GM23338 (cell line): Measurements from ENCODE around the gene EEF1G. TPM values are rescaled to one million over a fixed set of nuclear protein-coding genes. Genes with fewer than 3 reads are reported as not detected.

ENCODE experiments used
- ATAC-seq: fragments of 200-7000 bp; cut with Tn5 transposase; 3 replicates; pipeline ENCODE4 v1.9.1; 2020
- DNase-seq: peaks from one replicate; pipeline ENCODE4 v3.0.0-alpha.2; 2015; ENCODE audit warnings: low spot score
- H2AFZ ChIP-seq: fragments of 200-600 bp; sonication (generic); 2 replicates; pipeline ENCODE4 v1.8.0; 2016; ENCODE audit warnings: antibody characterized with exemption, mild to moderate bottlenecking, moderate library complexity
- H3F3A ChIP-seq: fragments of 200-600 bp; sonication (generic); replicated peaks from 2 replicates; pipeline ENCODE4 v1.8.0; 2017; ENCODE audit warnings: antibody characterized with exemption, mixed run types, low read depth
- H3K27ac ChIP-seq: fragments of 200-600 bp; sonication (generic); 2 replicates; pipeline ENCODE4 v1.6.1; 2016; ENCODE audit warnings: low read depth
- H3K27me3 ChIP-seq: fragments of 200-600 bp; sonication (generic); 2 replicates; pipeline ENCODE4 v1.8.0; 2016; ENCODE audit warnings: mild to moderate bottlenecking, mixed run types, moderate library complexity; ENCODE audit not compliant: insufficient read depth
- H3K36me3 ChIP-seq: fragments of 200-600 bp; sonication (generic); 2 replicates; pipeline ENCODE4 v1.8.0; 2016; ENCODE audit warnings: mild to moderate bottlenecking; ENCODE audit not compliant: insufficient read depth
- H3K4me1 ChIP-seq: fragments of 200-600 bp; sonication (generic); 2 replicates; pipeline ENCODE4 v1.8.0; 2016; ENCODE audit warnings: mild to moderate bottlenecking, moderate library complexity; ENCODE audit not compliant: insufficient read depth
- H3K4me2 ChIP-seq: fragments of 200-600 bp; sonication (generic); 2 replicates; pipeline ENCODE4 v1.7.1; 2017; ENCODE audit warnings: mixed run types
- H3K4me3 ChIP-seq: fragments of 200-600 bp; sonication (generic); 2 replicates; pipeline ENCODE4 v1.6.1; 2016; ENCODE audit warnings: mixed run types
- H3K79me2 ChIP-seq: fragments of 200-600 bp; sonication (generic); replicated peaks from 2 replicates; pipeline ENCODE4 v1.8.0; 2017; ENCODE audit warnings: mild to moderate bottlenecking; ENCODE audit not compliant: insufficient read depth
- H3K9me2 ChIP-seq: fragments of 200-600 bp; sonication (generic); 2 replicates; pipeline ENCODE4 v1.8.0; 2017; ENCODE audit not compliant: insufficient read depth
- H4K20me1 ChIP-seq: fragments of 200-600 bp; sonication (generic); replicated peaks from 2 replicates; pipeline ENCODE4 v1.8.0; 2017; ENCODE audit warnings: mild to moderate bottlenecking; ENCODE audit not compliant: insufficient read depth
- H3K27ac Mint-ChIP-seq: 2 replicates; pipeline ENCODE4 v1.8.0; 2020; ENCODE audit warnings: inconsistent platforms, mild to moderate bottlenecking, moderate library complexity, mixed read lengths
- H3K27me3 Mint-ChIP-seq: 3 replicates; pipeline ENCODE4 v1.8.0; 2022; ENCODE audit warnings: low read depth, mild to moderate bottlenecking, moderate library complexity, mixed read lengths, inconsistent platforms; ENCODE audit not compliant: insufficient read depth, poor library complexity
- H3K36me3 Mint-ChIP-seq: 3 replicates; pipeline ENCODE4 v1.8.0; 2021; ENCODE audit warnings: low read depth, mild to moderate bottlenecking, inconsistent platforms, moderate library complexity, mixed read lengths
- H3K4me1 Mint-ChIP-seq: 3 replicates; pipeline ENCODE4 v1.8.0; 2020; ENCODE audit warnings: mild to moderate bottlenecking, inconsistent platforms, mixed read lengths
- H3K4me3 Mint-ChIP-seq: 3 replicates; pipeline ENCODE4 v1.8.0; 2021; ENCODE audit warnings: moderate library complexity, mild to moderate bottlenecking, inconsistent platforms, mixed read lengths
- H3K9me3 Mint-ChIP-seq: 3 replicates; pipeline ENCODE4 v1.8.0; 2020; ENCODE audit warnings: moderate library complexity, mild to moderate bottlenecking, inconsistent platforms, mixed read lengths
- CREB1 ChIP-seq: fragments of 250-450 bp; sonication (Bioruptor Pico); IDR thresholded peaks from 2 replicates; pipeline ENCODE4 v1.5.0; 2020; ENCODE audit warnings: low read depth, mild to moderate bottlenecking, moderate library complexity
- EZH2 ChIP-seq: fragments of 200-600 bp; sonication (generic); IDR thresholded peaks from one replicate; pipeline ENCODE4 v1.8.0; 2017; ENCODE audit warnings: antibody characterized with exemption, mild to moderate bottlenecking, low read depth; ENCODE audit not compliant: unreplicated experiment
- EZH2phosphoT487 ChIP-seq: fragments of 200-600 bp; sonication (generic); IDR thresholded peaks from one replicate; pipeline ENCODE4 v1.8.1; 2018; ENCODE audit warnings: antibody characterized with exemption; ENCODE audit not compliant: unreplicated experiment
- JUNB ChIP-seq: IDR thresholded peaks from one replicate; pipeline ENCODE4 v1.6.1; 2016; ENCODE audit warnings: antibody characterized with exemption; ENCODE audit not compliant: unreplicated experiment
- ZNF114 ChIP-seq: fragments of 250-450 bp; sonication (Bioruptor Pico); IDR thresholded peaks from 2 replicates; pipeline ENCODE4 v1.5.0; 2020; ENCODE audit warnings: mild to moderate bottlenecking, moderate library complexity
- ZNF331 ChIP-seq: fragments of 250-450 bp; sonication (Bioruptor Pico); IDR thresholded peaks from 2 replicates; pipeline ENCODE4 v1.5.0; 2020; ENCODE audit warnings: low read depth, mild to moderate bottlenecking, moderate library complexity
- polyA plus RNA-seq: library from polyadenylated mRNA; unstranded; fragments of >200 nt; fragmentation: Nextera tagmentation; extraction: Ambion mirVana; gene quantifications from 2 replicates; pipeline ENCODE4 v1.2.1, GENCODE V29; 2016
- total RNA-seq: library from RNA; depleted of rRNA; stranded (reverse); fragments of >200 nt; shearing (Covaris generic); gene quantifications from 2 replicates; pipeline ENCODE4 v1.2.3, GENCODE V29; 2014
- TF ChIP-seq, protein P1 (sequence below), 2 experiments: fragments of 200-600 bp in 1 of 2; sonication (generic) in 1 of 2; conservative IDR thresholded peaks; 2 replicates each; pipeline versions ENCODE4 v1.5.1 to v1.6.1; 2016 to 2017; ENCODE audit warnings: antibody characterized with exemption in 2 of 2, low read depth in 2 of 2, mild to moderate bottlenecking in 2 of 2, moderate library complexity in 1 of 2
- TF ChIP-seq, protein P2 (sequence below): IDR thresholded peaks from one replicate; pipeline ENCODE4 v1.6.1; 2018; ENCODE audit warnings: antibody characterized with exemption; ENCODE audit not compliant: unreplicated experiment

Gene EEF1G
- total and polyA plus RNA-seq, 2 experiments from 2014 or later, result 696 to 1,316 TPM

DNA sequence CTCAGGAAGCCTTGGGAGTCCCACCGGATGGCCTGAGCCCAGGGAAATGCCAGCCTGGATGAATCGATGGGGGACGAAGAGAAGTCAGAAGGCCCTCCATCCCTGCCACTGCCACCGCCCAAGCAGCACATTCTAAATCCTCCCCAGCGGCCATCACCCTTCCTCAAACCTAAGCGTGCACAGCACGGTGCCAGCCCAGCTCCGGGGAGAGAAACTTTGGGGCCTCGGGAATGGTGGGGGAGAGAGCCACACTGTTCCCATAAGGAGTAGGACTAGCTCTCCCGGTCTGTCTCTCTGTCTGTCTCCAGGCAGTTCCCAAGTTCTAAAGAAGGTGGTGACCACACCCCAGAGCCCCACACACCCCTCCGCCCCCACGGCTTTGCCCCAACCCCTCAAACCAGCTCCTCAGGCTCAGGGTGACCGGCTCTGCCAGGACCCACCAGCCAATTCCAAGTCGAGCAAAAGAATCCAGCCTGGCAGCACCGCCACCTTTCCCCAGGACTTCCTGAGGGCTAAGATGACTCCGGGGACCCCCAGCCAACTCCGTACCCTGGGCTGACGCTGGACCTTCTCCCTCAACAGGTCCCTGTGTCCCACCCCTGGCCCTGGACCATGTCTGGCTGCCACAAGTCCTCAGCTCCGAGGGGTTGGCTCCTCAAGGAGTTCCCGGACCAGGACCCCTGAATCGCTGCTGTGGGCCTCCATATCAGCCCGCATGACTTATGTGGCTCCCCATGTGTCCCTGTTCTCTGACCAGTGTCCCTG, 29.8 kb downstream of the EEF1G start:
- Mint-ChIP-seq H3K4me1 (peaks cover 54% of the 10 kb centered on the region), H3K9me3 (no peaks in the 10 kb centered on the region; the same call in 2 of the 3 replicates), H3K27me3 (peaks cover 68% of the 10 kb centered on the region), H3K27ac (no peak overlapping the region), H3K36me3 (no peaks in the 10 kb centered on the region), H3K4me3 (peak overlapping the region; percentile 83; the same call in 2 of the 3 replicates)
- H3K27ac ChIP-seq, result no peak overlapping the region
- H3K9me2 ChIP-seq, result no peaks in the 10 kb centered on the region
- H3K36me3 ChIP-seq, result no peaks in the 10 kb centered on the region
- H3K4me2 ChIP-seq, result peak overlapping the region; percentile 96
- TF ChIP-seq, protein P1, sequence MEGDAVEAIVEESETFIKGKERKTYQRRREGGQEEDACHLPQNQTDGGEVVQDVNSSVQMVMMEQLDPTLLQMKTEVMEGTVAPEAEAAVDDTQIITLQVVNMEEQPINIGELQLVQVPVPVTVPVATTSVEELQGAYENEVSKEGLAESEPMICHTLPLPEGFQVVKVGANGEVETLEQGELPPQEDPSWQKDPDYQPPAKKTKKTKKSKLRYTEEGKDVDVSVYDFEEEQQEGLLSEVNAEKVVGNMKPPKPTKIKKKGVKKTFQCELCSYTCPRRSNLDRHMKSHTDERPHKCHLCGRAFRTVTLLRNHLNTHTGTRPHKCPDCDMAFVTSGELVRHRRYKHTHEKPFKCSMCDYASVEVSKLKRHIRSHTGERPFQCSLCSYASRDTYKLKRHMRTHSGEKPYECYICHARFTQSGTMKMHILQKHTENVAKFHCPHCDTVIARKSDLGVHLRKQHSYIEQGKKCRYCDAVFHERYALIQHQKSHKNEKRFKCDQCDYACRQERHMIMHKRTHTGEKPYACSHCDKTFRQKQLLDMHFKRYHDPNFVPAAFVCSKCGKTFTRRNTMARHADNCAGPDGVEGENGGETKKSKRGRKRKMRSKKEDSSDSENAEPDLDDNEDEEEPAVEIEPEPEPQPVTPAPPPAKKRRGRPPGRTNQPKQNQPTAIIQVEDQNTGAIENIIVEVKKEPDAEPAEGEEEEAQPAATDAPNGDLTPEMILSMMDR (conservative IDR thresholded peaks at IDR 0.05; ENCODE audit: low read depth in 2 of 2), result no peak
- peak; percentile 25 for TF ChIP-seq EZH2
- peaks cover 38% of the 10 kb centered on the region; the same call in 1 of the 2 replicates for H3K4me1 ChIP-seq
- ATAC-seq (no peak), DNase-seq (no peak)
- H3K4me3 ChIP-seq, result peak overlapping the region; percentile 88
- H2AFZ ChIP-seq, result no peak overlapping the region
- H3K79me2 ChIP-seq, result no peaks in the 10 kb centered on the region
- H3K27me3 ChIP-seq, result peaks cover 77% of the 10 kb centered on the region
- no peaks in the 10 kb centered on the region for H4K20me1 ChIP-seq
- H3F3A ChIP-seq, result 0 out of 2 replicates have a peak, but pooled peaks cover 3% of the 10 kb centered on the region

DNA sequence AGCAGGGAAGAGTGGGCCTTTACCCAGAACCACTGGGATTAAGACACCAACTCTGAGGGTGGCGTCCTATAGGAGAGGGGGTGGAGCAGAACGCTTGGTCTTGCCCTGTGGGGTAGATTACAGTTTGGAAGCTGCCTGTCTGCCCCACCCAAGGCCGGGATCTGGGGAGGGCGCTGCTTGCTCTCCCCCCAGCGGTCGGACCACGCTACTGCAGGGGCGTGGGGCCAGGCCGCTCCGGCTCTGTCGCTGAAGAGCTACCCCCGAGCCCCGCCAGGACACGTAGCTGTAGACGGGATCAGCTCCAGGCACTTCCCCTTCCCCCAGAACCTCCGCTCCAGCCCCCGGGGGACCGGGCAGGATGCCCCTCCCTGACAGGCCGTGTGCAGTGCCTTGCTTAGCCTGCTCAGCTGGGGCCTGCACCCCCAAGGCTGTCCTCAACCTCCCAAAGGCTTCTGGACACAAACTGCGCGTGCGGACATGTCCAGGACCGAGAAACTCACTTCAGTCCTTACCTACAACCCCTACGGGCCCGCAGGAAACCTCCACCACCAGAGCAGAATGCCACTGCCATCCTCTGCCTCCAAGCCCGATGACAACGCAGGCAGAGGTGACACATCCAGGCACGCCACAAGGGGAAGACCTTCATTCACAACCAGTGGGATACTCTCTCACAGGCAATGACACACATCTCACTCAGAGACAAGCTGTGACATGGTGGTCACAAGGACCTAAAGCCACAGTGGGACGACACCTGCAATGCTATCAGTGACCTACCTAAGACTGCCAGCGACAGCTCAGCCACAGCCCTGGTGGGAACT, 30.7 kb downstream of the EEF1G start:
- Histone ChIP-seq H4K20me1 (no peaks in the 10 kb centered on the region), H3F3A (0 out of 2 replicates have a peak, but pooled peaks cover 3% of the 10 kb centered on the region), H3K27me3 (peaks cover 68% of the 10 kb centered on the region), H2AFZ (peak overlapping the region; percentile 98), H3K27ac (no peak overlapping the region), H3K79me2 (no peaks in the 10 kb centered on the region), H3K36me3 (no peaks in the 10 kb centered on the region), H3K9me2 (no peaks in the 10 kb centered on the region), H3K4me1 (peaks cover 38% of the 10 kb centered on the region; the same call in 1 of the 2 replicates), H3K4me2 (peak overlapping the region; percentile 88), H3K4me3 (peak overlapping the region; percentile 88)
- ATAC-seq, result peak; percentile 38
- Mint-ChIP-seq H3K27me3 (peaks cover 59% of the 10 kb centered on the region), H3K4me1 (peaks cover 56% of the 10 kb centered on the region), H3K27ac (no peak overlapping the region), H3K9me3 (no peaks in the 10 kb centered on the region; the same call in 2 of the 3 replicates), H3K36me3 (no peaks in the 10 kb centered on the region), H3K4me3 (peak overlapping the region; percentile 58)
- peak; percentile 86 for DNase-seq
- peak; percentile 61 for TF ChIP-seq EZH2
- TF ChIP-seq ZNF331 (CRISPR knock-in tag), result no peak
- no peak for TF ChIP-seq ZNF114 (CRISPR knock-in tag)
- TF ChIP-seq EZH2phosphoT487, result no peak
- TF ChIP-seq, protein P2, sequence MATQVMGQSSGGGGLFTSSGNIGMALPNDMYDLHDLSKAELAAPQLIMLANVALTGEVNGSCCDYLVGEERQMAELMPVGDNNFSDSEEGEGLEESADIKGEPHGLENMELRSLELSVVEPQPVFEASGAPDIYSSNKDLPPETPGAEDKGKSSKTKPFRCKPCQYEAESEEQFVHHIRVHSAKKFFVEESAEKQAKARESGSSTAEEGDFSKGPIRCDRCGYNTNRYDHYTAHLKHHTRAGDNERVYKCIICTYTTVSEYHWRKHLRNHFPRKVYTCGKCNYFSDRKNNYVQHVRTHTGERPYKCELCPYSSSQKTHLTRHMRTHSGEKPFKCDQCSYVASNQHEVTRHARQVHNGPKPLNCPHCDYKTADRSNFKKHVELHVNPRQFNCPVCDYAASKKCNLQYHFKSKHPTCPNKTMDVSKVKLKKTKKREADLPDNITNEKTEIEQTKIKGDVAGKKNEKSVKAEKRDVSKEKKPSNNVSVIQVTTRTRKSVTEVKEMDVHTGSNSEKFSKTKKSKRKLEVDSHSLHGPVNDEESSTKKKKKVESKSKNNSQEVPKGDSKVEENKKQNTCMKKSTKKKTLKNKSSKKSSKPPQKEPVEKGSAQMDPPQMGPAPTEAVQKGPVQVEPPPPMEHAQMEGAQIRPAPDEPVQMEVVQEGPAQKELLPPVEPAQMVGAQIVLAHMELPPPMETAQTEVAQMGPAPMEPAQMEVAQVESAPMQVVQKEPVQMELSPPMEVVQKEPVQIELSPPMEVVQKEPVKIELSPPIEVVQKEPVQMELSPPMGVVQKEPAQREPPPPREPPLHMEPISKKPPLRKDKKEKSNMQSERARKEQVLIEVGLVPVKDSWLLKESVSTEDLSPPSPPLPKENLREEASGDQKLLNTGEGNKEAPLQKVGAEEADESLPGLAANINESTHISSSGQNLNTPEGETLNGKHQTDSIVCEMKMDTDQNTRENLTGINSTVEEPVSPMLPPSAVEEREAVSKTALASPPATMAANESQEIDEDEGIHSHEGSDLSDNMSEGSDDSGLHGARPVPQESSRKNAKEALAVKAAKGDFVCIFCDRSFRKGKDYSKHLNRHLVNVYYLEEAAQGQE, result no peak
- TF ChIP-seq CREB1 (CRISPR knock-in tag), result peak; percentile 34; the same call in 1 of the 2 replicates
- no peak for TF ChIP-seq JUNB
